Measurements from ENCODE around the gene ADRA2B.
"Not testable (repeated sequence)": the region's sequence is repeated elsewhere in the genome, so short reads cannot be mapped to it uniquely, and the experiment has no call there.

ADRA2B gene

GRCh38 chr2:96069878-96070277, 46.5 kb downstream of the ADRA2B start:
- DNase-seq (ENCODE audit: low read depth): not testable (repeated sequence)

- not testable (repeated sequence) for DNase-seq (ENCODE audit: low read depth)
Measured at GRCh38 chr2:96067902-96068581, 48.3 kb downstream of the ADRA2B start.

- DNase-seq (ENCODE audit: low read depth): not testable (repeated sequence)
Measured at GRCh38 chr2:96067098-96067660, 49.2 kb downstream of the ADRA2B start.

GRCh38 chr2:96066511-96066910, 49.9 kb downstream of the ADRA2B start:
- DNase-seq (ENCODE audit: low read depth): not testable (repeated sequence)

- not testable (repeated sequence) for DNase-seq (ENCODE audit: low read depth)
Measured at GRCh38 chr2:96065954-96066353, 50.4 kb downstream of the ADRA2B start.

- no peak for DNase-seq (ENCODE audit: low read depth)
Measured at GRCh38 chr2:96065381-96065930, 50.9 kb downstream of the ADRA2B start.

GRCh38 chr2:96064760-96065159, 51.6 kb downstream of the ADRA2B start:
- not testable (repeated sequence) for DNase-seq (ENCODE audit: low read depth)

GRCh38 chr2:96064047-96064675, 52.2 kb downstream of the ADRA2B start:
- DNase-seq (ENCODE audit: low read depth): not testable (repeated sequence)

- not testable (repeated sequence) for DNase-seq (ENCODE audit: low read depth)
Measured at GRCh38 chr2:96063116-96063899, 53.1 kb downstream of the ADRA2B start.
